ENCODE results near the gene IRF9.

IRF9 gene

GRCh38 chr14:24135834-24136683 lies 25.0 kb upstream of the IRF9 start, which contains the start of gene PSME1:
PSME1 (plus strand) TSS chr14:24136194; CDS start chr14:24136263, 69 bp downstream.
- DNase-seq = peak; percentile 76
- Histone ChIP-seq H3K9ac (ENCODE audit: low read length) (peak within 1 kb of the TSS; percentile 81), H3K79me2 (ENCODE audit: low read length) (peaks cover 43% of the 10 kb centered on the region), H3K27ac (ENCODE audit: low read length) (peak within 1 kb of the TSS; percentile 35; the same call in 1 of the 2 replicates), H3K9me2 (replicated peaks; ENCODE audit: insufficient read depth, low read length) (no peaks in the 10 kb centered on the region), H3K36me3 (replicated peaks; ENCODE audit: insufficient read depth, low read length) (0 out of 2 replicates have a peak, but pooled peaks cover 2% of the 10 kb centered on the region), H3K9me3 (replicated peaks; ENCODE audit: insufficient read depth, low read length) (no peaks in the 10 kb centered on the region), H2AFZ (ENCODE audit: low read length) (peak within 1 kb of the TSS; percentile 81), H3K4me1 (ENCODE audit: low read length) (peaks cover 11% of the 10 kb centered on the region; the same call in 1 of the 2 replicates), H4K20me1 (ENCODE audit: insufficient read depth, low read length) (no peaks in the 10 kb centered on the region), H3F3A (ENCODE audit: insufficient read depth, low read length) (0 out of 2 replicates have a peak, but pooled peaks cover 2% of the 10 kb centered on the region), H3K27me3 (replicated peaks; ENCODE audit: insufficient read depth, low read length) (no peaks in the 10 kb centered on the region), H3K4me3 (ENCODE audit: low read length) (peak within 1 kb of the TSS; percentile 74), H3K4me2 (ENCODE audit: low read depth, low read length) (peak within 1 kb of the TSS; percentile 77)
- TF ChIP-seq EZH2phosphoT487 (IDR thresholded peaks at IDR 0.05; ENCODE audit: low read length) = no peak
- TF ChIP-seq CTCF (IDR thresholded peaks at IDR 0.05; ENCODE audit: low read length) = no peak
- TF ChIP-seq EZH2 (optimal IDR thresholded peaks at IDR 0.05; ENCODE audit: low read depth, low read length) = no peak

- H3K4me2 ChIP-seq (ENCODE audit: low read depth, low read length) = peak overlapping the region; percentile 76
- H3K9ac ChIP-seq (ENCODE audit: low read length) = peak overlapping the region; percentile 81; the same call in 1 of the 2 replicates
- H3K4me1 ChIP-seq (ENCODE audit: low read length) = peaks cover 11% of the 10 kb centered on the region; the same call in 1 of the 2 replicates
Observed at GRCh38 chr14:24136684-24137528, 24.2 kb upstream of the IRF9 start.

More at GRCh38 chr14:24136684-24137528, 24.2 kb upstream of the IRF9 start:
- Histone ChIP-seq H2AFZ (ENCODE audit: low read length) (no peak overlapping the region), H3K9me3 (replicated peaks; ENCODE audit: insufficient read depth, low read length) (no peaks in the 10 kb centered on the region), H3K9me2 (replicated peaks; ENCODE audit: insufficient read depth, low read length) (no peaks in the 10 kb centered on the region), H3K27ac (ENCODE audit: low read length) (peak overlapping the region; percentile 35; the same call in 1 of the 2 replicates), H4K20me1 (ENCODE audit: insufficient read depth, low read length) (no peaks in the 10 kb centered on the region), H3K27me3 (replicated peaks; ENCODE audit: insufficient read depth, low read length) (no peaks in the 10 kb centered on the region), H3K4me3 (ENCODE audit: low read length) (peak overlapping the region; percentile 74), H3K79me2 (ENCODE audit: low read length) (peaks cover 43% of the 10 kb centered on the region), H3K36me3 (replicated peaks; ENCODE audit: insufficient read depth, low read length) (0 out of 2 replicates have a peak, but pooled peaks cover 2% of the 10 kb centered on the region), H3F3A (ENCODE audit: insufficient read depth, low read length) (peaks cover 5% of the 10 kb centered on the region)
- DNase-seq = no peak
- TF ChIP-seq EZH2 (optimal IDR thresholded peaks at IDR 0.05; ENCODE audit: low read depth, low read length) (no peak), CTCF (IDR thresholded peaks at IDR 0.05; ENCODE audit: low read length) (no peak), EZH2phosphoT487 (IDR thresholded peaks at IDR 0.05; ENCODE audit: low read length) (no peak)
